LoVo (cell line): ENCODE measurements around the gene NAIP.
"Not testable (repeated sequence)": the region's sequence is repeated elsewhere in the genome, so short reads cannot be mapped to it uniquely, and the experiment has no call there.

Source experiments
- DNase-seq: peaks from one replicate; pipeline ENCODE4 v3.0.0-alpha.2; 2016; ENCODE audit warnings: low spot score

Gene NAIP

GRCh38 chr5:70925211-70925562, 100.0 kb downstream of the NAIP start:
- not testable (repeated sequence) for DNase-seq
